ENCODE data around the gene TMBIM1.

GRCh38 chr2:218334531-218334930 is 42.2 kb upstream of the TMBIM1 start:
- TF ChIP-seq CTCF (conservative IDR thresholded peaks at IDR 0.05) (no peak), EZH2 (IDR thresholded peaks at IDR 0.05; ENCODE audit: low read depth) (no peak)
